Stimulated activated CD8-positive, alpha-beta memory T cell treated with anti-CD3 and anti-CD28 coated beads, Interleukin-4, amount 100 ng/mL, for 24 hours (primary cell): ENCODE results near the gene ARHGAP5.

ENCODE experiments used
- DNase-seq: peaks from one replicate; pipeline ENCODE4 v3.0.0-alpha.2; 2020; ENCODE audit warnings: low read depth

The ARHGAP5 gene

DNA sequence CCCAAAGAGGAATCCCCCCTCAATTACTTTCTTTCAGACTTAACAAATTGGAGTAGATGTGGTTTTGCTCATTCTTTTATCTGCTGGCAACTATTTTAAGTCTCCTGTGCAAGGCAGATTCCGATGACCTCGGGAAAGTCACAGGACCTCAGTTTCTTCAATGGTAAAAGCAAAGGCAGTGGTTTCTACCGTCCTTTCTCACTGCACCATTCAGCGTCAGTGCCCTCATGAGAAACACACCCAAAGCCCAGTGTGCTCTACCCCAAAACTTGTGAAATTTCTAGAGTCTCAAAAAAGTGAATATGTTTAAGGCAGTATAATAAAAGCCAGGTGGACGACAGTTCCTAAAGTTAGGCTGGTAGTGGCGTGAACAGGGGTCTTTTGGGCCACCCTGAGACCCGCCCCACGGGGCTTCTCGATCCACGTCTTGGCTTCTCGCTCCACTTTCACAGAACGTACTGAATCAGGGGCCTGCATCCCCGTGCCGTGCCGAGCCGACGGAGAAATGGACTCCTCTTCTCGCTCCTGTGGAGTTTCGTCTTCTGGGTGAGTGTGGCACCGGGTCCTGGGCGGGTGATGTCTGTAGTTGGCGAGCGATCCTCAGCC lies 1.3 kb upstream of the ARHGAP5 start:
- DNase-seq: no peak

DNA sequence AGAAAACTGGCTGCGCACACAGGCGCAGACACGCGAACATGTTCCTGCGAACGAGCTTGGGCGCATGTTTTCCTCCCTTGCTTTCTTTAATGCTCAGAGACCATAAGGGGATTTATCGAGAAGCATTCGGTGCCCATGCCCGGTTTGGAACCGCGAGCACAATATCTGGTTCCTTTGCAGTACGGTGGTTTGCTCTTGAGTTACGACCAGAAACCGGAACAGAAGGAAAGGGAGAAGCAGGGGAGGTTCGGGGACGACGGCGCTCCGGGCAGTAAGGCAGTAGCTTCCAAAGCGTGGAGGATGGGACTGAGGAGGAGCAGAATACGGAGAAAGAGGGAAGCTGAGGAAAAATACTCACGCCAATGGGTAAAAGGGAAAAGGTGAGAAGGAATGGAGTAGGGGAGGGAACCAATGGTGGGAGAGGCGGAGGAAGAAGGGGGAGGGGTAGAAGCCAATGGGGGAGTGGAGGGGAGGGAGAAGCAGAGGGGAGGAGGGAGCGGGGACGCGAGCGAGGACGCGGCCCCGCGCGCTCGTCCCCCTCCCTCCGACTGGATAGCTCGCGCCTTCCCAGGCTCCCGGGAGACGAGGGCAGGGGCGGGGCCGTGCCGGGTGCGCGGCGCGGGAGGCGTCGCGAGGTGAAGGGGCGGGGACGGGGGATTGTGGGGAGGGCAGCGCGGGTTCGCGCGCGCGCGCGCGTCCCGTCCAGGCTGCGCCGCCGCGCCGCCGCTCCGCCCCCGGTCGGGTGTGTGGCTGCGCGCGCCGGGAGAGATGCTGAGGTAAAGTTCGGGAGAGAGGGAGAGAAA lies 625 bp upstream of the ARHGAP5 start:
- DNase-seq: peak; percentile 75

DNA sequence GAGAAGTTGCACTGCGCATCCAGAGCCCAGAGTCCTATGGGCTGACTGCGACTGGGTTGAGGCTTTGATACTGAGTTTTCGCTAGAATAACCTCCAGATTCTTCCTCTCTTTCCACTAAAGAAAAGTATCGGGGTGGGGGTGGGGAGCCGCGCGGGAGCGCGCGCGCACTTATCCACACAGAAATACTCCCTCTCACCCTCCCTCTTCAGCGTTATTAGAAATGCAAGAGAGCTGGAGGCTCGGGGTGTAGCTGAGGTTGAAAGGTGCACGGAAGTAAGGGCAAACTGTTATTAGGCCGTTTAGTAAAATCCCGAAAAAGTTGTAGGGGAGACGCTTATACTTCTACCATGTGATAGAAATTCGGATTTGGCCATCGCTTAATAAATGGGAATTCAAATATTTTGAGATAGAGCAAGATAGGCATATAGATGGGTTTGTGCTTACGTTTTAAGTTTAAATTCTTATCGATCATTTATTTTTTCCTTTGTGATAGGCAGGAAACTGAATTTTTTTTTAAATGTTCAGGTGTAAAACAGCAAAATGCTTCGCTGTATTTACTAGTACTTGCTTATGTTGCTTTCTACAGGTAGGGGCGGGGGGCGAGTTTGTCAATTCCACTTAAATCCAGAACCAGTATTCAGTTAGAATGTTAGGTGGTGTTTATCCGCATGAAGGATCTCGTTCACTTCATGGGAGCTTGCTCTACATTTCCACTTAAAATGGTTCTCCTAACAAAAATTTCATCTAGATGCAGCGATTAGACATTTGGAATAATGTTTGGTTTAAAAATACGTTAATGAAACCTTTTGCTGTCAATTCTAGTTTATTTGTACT lies 1.1 kb downstream of the ARHGAP5 start:
- no peak for DNase-seq

DNA sequence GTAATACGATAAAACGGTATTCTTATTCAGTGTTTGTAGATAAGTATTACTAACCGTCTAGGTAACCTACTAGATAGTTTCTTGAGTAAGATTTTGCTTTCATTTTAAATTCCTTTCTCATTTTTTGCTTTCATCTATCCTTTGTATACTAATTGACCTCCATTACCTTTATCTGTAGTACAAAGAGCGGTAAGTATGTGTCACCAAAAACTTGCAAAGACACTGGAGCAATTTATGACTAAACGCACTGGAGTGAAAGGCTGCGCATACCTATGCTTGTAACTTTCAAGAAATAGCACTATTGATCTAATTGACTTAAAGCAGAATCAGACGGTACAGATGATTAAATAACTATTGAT lies 1.7 kb downstream of the ARHGAP5 start:
- no peak for DNase-seq

DNA sequence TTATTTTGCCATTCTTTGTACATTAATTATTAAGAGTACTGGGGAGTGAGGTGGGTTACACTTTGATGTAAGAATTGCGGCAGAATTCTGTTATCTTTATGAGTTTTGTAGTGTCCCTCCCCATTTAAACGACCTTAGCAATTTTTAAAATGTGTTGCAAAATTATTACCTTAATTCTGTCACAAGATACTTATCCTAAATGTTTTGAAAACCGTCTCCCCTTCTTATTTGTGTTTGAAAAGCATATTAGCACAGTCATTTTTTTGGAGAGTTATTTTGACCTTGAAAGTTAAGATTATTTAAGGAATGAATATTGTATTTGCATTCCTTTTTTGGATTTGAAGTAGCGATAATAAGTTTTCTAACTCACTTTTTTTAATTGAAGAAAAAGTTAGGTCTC lies 2.2 kb downstream of the ARHGAP5 start:
- DNase-seq: no peak

DNA sequence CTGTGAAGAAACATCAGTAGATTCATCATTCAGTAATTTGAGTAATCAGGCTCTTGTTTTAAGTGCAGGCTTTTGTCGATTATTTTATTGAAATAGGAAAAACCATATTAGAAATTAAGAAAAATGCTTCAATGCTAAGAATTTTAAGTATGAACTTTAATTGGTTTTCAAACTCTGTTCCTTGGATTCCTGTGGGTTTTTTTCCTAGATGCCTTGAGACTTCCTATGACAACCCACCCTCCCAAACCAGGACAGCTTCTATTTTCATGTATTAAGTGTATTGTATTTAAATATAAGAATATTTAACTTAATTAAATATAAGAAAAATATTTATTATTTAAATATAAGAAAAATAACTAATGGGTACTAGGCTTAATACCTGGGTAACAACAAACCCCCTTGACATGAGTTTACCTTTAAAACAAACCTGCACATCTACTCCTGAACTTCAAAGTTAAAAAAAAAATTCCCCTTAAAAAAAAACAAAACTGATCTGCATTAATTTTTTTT lies 3.0 kb downstream of the ARHGAP5 start:
- no peak for DNase-seq

DNA sequence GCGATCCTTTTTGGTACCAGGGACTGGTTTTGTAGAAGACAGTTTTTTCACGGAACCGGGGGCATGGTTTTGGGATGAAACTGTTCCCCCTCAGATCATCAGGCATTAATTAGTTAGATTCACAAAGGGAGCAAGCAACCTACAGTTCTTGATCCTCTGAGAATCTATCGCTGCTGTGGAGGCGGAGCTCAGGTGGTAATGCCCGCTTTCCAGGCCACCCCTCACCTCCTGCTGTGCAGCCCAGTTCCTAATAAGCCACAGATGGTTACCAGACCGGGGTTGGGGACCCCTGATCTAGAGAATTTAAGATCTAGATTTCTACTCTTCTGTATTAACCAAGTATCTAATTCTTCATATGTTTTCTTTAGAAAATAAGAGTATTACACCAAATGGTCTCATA lies 4.8 kb downstream of the ARHGAP5 start:
- DNase-seq: no peak

DNA sequence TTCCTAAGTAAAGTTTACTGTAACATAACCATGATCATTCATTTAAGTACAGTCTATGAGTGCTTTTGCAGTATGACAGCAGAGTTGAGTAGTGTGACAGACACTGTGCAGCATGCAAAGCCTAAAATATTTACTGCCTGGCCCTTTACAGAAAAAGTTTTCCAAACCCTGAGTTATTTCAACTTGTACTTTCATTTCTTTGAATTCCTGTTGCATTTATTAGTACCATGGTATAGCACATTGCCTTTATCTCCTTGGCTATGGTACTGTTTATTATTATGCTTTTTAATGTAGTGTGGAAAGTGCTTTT lies 6.2 kb downstream of the ARHGAP5 start:
- DNase-seq: no peak

DNA sequence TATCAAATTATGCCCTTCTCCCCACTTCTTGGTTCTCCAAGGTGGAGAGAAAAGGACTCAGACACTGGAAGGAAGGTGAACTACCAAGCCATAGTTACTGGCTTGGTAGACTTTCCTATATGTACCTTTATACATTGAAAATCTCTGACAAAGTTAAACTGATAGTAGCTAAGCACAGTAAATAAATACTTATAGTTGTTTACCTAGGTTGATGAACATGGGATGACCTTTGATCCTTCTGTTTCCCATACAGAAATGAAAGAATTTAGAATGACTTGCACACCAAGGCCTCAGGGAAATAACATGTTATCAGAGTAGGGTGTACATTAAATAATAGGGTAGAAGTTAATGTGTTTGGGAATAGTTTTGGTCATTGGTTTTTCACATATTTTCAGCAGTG lies 6.7 kb downstream of the ARHGAP5 start:
- DNase-seq: no peak

DNA sequence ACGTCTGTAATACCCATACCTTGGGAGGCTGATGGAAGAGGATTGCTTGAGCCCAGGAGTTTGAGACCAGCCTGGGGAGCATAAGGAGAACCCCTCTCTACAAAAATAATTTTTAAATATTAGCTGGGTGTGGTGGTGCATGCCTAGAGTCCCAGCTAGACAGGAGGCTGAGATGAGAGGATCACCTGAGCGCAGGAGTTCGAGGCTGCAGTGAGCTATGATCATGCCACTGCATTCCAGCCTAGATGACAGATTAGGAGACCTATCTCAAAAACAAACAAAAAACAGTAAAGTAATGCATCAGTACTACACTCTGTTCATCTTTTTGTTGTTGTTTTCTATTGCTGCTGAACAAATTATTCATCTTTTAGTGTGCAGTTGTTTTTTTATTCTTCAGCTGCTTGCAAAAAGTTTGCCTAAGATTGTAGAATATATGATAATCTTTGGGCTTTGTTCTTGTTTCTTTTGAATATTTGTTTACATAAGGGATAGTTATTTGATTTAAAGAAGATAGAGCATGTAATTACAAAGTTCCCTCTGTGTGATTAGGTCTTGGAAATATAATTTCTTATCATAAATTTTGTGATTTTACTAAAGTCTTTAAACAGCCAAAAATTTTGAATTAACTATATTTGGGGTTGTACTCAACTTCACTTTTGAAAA lies 8.2 kb downstream of the ARHGAP5 start:
- no peak for DNase-seq

DNA sequence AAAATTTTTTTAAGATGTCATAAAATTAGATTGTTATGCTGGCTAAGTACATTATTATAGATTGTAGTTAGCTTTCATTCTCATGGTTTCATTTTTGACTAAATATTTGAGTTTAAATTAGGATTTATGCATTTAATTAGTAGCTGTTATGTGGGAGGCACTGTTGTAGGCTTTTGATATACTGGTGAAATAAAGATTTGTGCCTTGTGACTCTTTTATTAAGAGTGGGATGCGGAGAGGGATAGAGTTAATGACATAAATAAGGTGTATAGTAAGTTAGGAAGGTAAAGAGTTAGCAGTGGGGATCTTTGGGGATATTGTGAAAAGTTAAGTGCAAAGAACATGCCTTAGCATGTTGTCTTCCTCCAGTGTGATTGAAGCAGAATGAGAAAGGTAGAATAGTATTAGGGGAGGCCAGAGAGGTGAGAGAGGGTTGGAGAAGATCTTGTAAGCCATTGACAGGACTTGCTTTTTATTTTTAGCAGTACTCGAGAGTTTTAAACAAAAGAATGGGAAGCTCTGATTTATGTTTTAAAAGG lies 8.8 kb downstream of the ARHGAP5 start:
- DNase-seq: no peak

DNA sequence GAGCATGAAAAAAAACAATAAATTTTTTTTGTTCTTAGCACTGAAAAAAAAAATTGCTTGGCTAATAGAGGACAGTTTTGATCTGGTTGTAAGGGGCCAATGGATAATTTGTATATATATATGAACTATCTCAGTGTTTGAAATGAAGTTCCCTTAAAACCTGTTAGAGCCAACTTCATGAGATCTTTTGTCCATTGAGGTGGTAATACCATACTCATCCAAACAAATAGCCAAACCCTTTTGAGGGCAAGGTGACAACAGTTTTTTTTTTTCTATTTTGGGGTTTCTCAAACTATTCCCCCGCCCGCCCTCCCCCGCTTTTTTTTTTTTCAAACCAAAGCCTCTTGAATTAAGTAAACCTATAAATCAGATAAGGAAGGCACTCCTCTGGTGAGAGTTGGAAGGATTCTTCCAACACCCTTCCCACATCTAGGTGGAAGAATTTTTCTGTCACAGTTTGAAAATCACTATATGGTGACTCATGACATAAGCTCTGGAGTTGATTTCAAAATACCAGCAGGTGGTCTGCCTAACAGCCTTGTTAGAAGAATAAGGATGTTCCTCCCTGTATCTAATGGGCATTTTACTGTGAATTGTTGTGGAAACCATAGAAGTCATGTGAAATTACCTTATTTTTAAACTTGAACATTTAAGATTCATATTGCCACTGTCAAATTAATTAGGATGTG lies 10.2 kb downstream of the ARHGAP5 start:
- no peak for DNase-seq

DNA sequence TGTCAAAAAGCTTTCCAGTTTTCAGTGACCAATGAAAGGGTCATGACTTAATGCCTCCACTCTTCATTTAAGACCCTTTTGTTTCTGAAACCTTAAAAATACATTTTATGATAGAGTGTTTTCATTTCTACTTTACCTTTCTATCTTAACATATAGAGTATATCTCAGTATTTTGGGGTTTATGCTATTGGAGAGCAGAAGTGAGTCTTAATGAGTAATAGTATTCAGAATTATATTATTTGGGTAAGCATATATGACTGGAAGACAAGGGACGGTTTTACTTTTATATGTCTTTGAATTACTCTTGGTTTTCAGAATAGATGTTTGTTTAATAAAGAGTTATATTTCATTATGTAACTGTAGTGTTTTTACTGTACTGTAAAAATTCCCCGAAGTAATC lies 10.8 kb downstream of the ARHGAP5 start:
- no peak for DNase-seq

DNA sequence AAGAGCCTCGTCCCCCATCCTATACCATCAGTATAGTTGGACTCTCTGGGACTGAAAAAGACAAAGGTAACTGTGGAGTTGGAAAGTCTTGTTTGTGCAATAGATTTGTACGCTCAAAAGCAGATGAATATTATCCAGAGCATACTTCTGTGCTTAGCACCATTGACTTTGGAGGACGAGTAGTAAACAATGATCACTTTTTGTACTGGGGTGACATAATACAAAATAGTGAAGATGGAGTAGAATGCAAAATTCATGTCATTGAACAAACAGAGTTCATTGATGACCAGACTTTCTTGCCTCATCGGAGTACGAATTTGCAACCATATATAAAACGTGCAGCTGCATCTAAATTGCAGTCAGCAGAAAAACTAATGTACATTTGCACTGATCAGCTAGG lies 13.6 kb downstream of the ARHGAP5 start:
- DNase-seq: no peak

DNA sequence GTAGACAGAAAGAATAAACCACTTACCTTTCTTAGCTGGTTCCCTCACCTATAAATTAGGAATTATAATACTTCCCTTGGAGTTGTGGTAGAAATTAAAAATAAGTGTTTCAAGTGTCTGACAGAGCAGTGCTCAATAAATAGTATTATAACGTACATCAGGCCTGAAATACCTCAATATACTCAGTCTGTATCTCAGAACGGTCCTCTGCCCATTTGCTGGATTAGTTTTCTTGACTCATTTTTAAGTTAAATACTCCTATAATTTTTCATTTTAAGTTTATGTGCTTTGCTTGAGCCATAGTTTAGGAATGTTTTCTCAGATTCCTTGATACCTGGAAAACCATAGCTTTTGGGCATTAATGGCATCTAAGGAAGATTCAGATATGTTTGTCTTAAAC lies 22.4 kb downstream of the ARHGAP5 start:
- DNase-seq: no peak

DNA sequence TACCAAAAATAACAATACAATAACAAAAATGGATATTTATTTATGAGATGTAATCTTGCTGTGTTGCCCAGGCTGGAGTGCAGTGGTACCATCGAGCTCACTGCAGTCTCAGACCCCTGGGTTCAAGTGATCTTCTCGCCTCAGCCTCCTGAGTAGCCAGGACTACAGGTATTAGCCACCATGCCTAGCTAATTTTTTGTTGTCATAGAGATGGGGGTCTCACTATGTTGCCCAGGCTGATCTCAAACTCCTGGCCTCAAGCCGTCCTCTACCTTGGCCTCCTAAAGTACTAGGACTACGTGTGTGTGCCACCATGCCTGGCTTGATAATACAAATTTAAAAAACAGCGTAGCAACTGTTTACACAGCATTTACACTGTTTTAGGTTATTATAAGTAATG lies 23.1 kb downstream of the ARHGAP5 start:
- no peak for DNase-seq

DNA sequence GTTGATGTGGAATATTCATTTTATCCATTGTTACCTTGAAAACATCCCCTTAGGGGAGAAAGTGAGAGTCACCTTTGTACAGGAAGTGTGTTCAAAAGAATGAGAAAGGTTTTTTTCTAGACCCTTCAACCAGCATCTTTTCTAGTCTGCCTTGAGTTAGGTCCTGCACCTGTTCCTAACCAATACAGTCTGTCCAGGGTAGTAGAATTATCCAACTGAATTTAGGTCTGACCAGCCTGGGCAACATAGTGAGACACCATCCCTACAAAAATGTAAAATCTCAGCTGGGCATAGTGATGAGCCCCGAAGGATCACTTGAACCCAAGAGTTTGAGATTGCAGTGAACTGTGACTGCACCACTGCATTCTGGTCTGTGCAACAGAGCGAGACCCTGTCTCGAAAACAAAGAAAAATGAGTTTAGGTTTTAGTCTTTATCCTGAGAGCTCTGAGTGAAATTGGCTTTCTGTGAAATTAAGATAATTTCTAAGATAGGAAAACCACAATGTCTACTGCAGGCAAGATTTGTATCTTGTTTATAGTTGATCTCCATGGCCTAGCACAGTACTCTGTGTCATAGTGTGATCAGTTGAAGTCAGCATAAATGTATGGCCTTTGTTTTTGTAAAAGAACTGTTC lies 25.2 kb downstream of the ARHGAP5 start:
- DNase-seq: no peak

DNA sequence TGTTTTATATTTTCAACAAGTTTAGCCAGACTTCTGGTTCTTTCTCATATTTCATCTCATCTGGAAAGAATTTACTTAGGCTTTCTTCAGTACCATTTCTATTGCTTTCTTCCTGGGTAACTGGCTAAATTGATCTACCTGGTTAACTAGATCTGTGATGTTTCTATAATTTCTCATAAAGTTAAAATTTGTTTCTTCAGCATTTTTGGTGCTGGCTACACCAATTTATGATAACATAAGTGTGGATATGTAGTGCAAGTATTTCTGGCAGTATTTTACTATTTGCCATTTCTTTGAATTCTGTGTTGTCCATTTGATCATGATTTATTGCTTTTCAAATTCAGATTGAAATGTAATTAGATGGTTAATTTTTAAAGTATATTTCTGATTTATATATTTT lies 25.9 kb downstream of the ARHGAP5 start:
- no peak for DNase-seq

DNA sequence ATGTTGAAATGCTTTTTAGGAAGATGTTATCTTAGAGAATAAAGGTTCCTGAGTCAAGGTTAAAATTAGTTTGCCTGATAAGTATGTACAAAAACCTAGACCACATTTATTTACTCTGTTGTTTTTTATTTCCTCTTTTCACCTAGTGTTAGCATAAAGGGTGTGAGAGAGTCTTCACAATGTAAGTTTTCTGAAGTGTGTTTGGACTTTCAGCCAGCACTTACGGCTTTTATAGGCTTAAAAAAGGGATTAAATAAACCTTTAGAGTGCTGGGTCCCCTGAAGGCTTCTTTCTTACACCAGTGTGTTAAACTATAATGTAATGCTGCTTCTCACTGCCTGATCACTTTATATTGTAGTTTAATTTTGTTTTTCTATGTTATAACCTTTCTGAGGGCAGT lies 27.2 kb downstream of the ARHGAP5 start:
- no peak for DNase-seq

DNA sequence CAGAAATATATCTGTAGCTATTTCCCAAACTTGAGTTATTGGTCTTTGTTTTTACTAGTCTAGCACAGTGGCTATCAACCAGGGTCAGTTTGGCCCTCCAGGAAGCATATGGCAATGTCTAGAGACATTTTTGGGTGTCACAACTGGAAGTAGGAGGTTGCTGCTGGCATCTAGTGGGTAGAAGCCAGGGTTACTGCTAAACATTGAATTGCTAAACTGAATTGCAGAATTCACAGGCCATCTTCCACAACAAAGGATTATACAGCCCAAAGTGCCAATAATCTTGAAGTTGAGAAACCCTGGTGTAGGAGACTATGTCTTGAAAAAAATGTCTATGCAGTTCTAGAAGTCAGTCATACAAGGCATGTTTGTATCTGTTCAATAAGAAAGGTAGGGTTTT lies 27.7 kb downstream of the ARHGAP5 start:
- DNase-seq: no peak
